ENCODE data around the gene KIR3DL1.
"Not testable (repeated sequence)": the region's sequence is repeated elsewhere in the genome, so short reads cannot be mapped to it uniquely, and the experiment has no call there.

KIR3DL1 gene

GRCh38 chr19:54816251-54816650 lies at the start of gene KIR3DL1:
KIR3DL1 (plus strand) TSS chr19:54816468.
- not testable (repeated sequence) for DNase-seq (ENCODE audit: low read depth in 2 of 3, low spot score in 2 of 3)

- not testable (repeated sequence) for DNase-seq (ENCODE audit: low read depth in 2 of 3, low spot score in 2 of 3)
These were observed 46.6 kb upstream of the KIR3DL1 start, which contains the start of gene KIR2DL1 for GRCh38 chr19:54769646-54770045. KIR2DL1 (plus strand) TSS chr19:54769793; CDS start chr19:54769851, 58 bp downstream.

GRCh38 chr19:54770511-54770910 lies 45.8 kb upstream of the KIR3DL1 start:
- DNase-seq (ENCODE audit: low read depth in 2 of 3, low spot score in 2 of 3) = not testable (repeated sequence)

DNA sequence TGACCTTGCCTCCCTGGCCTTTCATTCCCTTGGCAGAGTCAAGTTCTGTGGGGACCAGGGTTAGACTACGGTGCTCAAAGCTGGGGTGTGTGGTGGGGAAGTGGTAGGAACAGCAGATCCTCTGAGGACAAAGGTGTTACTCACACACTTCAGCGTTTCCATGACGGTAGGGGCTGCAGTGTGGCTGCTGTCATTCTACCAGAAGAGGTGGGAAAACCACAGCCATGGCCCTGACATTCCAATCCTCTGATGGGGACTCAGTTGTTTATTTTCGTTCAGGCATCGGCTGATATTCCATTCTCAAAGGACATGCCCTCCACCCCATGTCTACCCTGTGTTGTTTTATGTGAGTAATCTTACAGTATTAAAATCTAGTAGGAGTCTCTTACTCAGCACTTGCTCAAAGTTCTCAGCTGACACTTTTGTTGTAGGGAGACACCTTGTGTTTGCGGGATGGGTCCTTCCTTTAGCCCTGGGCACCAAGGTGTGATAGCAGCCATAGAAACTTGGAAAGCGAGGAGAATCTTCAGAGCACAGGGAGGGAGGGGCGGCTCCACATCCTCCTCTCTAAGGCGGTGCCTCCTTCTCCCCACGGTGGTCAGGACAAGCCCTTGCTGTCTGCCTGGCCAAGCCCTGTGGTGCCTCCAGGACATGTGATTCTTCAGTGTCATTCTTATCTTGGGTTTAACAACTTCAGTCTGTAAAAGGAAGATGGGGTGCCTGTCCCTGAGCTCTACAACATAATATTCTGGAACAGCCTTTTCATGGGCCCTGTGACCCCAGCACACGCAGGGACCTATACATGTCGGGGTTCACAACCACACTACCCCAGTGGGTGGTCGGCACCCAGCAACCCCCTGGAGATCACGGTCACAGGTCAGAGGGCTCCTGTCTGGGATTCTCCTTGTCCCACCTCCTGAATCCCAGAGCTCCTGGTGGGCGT lies 45.0 kb upstream of the KIR3DL1 start:
- not testable (repeated sequence) for DNase-seq (ENCODE audit: low read depth in 2 of 3, low spot score in 2 of 3)

GRCh38 chr19:54772666-54773065 lies 43.6 kb upstream of the KIR3DL1 start:
- not testable (repeated sequence) for DNase-seq (ENCODE audit: low read depth in 2 of 3, low spot score in 2 of 3)

DNA sequence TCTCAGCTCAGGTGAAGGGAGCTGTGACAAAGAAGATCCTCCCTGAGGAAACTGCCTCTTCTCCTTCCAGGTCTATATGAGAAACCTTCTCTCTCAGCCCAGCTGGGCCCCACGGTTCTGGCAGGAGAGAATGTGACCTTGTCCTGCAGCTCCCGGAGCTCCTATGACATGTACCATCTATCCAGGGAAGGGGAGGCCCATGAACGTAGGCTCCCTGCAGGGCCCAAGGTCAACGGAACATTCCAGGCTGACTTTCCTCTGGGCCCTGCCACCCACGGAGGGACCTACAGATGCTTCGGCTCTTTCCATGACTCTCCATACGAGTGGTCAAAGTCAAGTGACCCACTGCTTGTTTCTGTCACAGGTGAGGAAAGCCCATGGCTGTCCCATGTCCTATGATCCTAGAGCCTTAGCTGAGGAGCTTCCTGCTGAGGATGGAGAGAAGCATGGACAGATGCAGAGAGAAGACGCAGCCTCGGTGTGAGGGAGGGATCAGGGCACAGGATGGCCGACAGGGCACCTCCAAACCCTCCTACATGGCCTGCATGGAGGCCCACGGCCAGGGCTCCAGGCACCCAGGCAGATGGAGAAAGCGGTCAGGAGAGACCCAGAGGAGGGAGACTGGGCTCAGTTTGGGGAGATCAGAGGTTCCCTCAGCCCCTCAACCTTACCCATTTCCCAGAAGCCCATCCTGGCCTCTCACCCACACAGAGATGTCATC lies 41.0 kb upstream of the KIR3DL1 start:
- DNase-seq (ENCODE audit: low read depth in 2 of 3, low spot score in 2 of 3) = not testable (repeated sequence)

- not testable (repeated sequence) for DNase-seq (ENCODE audit: low read depth in 2 of 3, low spot score in 2 of 3)
These were observed 40.4 kb upstream of the KIR3DL1 start for GRCh38 chr19:54775830-54776229.

DNA sequence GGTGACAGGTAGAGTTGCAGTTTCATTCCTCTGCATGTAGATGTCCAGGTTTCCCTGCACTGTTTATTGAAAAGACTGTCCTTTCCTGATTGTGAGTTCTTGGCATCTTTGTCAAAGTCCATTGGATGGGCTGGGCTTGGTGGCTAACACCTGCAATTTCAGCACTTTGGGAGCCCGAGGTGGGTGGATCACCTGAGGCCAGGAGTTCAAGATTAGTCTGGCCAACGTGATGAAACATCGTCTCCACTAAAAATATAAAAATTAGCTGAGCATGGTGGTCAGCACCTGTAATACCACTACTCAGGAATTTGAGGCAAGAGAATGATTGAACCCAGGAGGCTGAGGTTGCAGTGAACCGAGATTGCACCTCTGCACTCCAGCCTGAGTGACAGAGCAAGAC lies 38.4 kb upstream of the KIR3DL1 start:
- DNase-seq (ENCODE audit: low read depth in 2 of 3, low spot score in 2 of 3) = not testable (repeated sequence)

DNA sequence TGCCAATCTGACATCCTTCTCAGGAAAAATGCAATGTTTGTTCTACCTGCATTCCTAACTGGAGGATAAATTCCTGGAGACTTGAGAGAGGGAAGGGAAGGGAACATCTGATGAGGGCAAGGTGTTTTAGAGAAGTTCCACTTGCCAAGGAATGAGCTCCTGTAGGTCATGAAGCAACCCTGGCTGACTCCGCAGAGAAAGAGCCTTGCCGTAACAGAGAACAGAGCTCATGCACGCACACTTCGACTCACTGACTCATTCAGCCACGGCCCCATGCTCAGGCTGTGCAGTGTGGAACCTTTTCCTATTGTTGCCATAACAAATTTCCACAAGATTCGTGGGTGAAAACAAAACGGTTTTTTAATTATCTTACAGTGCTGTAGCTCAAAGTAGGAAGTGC lies 37.4 kb upstream of the KIR3DL1 start:
- DNase-seq (ENCODE audit: low read depth in 2 of 3, low spot score in 2 of 3) = not testable (repeated sequence)

DNA sequence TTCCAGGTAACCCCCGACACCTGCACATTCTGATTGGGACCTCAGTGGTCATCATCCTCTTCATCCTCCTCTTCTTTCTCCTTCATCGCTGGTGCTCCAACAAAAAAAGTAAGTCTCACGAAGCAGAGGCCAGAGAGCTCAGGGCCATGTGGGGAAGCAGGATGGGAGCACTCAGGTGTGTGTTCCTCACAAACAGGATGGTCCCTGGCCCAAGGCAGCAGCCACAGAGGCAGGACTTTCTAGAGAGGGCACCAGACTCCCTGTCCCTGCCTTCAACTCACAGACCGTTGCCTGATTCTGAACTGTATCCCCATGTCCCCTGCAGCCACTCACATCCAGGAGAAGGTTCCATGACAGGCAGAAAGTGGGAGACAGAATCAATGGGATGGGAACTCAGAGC lies 33.4 kb upstream of the KIR3DL1 start:
- not testable (repeated sequence) for DNase-seq (ENCODE audit: low read depth in 2 of 3, low spot score in 2 of 3)

- not testable (repeated sequence) for DNase-seq (ENCODE audit: low read depth in 2 of 3, low spot score in 2 of 3)
These were observed 30.1 kb upstream of the KIR3DL1 start for GRCh38 chr19:54786091-54786723.

DNA sequence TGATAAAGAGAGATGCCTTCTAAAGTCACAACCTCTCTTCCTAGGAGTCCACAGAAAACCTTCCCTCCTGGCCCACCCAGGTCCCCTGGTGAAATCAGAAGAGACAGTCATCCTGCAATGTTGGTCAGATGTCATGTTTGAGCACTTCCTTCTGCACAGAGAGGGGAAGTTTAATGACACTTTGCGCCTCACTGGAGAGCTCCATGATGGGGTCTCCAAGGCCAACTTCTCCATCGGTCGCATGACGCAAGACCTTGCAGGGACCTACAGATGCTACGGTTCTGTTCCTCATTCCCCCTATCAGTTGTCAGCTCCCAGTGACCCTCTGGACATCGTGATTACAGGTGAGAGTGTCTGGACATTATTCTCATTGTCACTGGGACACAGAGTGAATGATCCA lies 28.1 kb upstream of the KIR3DL1 start:
- not testable (repeated sequence) for DNase-seq (ENCODE audit: low read depth in 2 of 3, low spot score in 2 of 3)

DNA sequence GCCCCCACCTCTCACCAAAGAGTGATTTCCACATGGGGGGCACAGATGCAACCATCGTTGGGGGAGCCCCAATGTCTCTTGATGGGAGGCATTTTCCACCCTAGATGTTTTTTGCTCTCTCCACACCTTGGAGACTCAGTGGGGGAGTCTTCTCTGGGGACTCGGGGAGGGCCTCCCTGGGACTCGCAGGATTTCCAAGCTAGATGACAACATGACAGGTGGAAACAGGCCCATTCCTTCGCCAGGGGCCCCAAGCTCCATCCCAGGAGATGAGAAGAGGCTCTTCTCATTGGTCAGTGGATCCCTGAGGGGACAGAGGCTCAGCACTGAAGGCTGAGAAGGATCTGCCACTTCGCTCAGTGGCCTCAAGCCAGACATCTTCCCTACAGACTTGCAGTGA lies 25.6 kb upstream of the KIR3DL1 start:
- no peak for DNase-seq (ENCODE audit: low read depth in 2 of 3, low spot score in 2 of 3)

- DNase-seq (ENCODE audit: low read depth in 2 of 3, low spot score in 2 of 3) = no peak
These were observed 24.8 kb upstream of the KIR3DL1 start for GRCh38 chr19:54791476-54791875.

DNA sequence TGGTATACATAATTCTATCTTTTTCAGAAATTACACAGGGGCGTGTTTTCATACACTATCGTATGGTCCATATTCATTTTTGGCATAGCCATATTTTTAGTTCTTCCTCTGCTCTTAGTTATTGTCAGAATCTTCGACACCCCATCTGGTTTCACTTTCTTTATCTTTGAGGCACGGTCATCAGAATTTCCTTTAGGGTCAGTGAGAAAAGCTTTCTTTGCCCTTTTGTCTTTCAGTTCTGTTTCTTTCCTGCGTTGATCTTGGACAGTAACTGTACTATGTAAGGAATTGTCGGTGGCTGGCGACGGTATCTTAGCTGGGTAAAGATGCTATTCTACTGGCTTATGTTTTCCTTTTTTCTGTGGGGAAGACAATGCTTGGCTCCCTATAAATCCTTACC lies 23.5 kb upstream of the KIR3DL1 start:
- no peak for DNase-seq (ENCODE audit: low read depth in 2 of 3, low spot score in 2 of 3)

- no peak for DNase-seq (ENCODE audit: low read depth in 2 of 3, low spot score in 2 of 3)
These were observed 20.5 kb upstream of the KIR3DL1 start for GRCh38 chr19:54795758-54796157.

- DNase-seq (ENCODE audit: low read depth in 2 of 3, low spot score in 2 of 3) = no peak
These were observed 12.9 kb upstream of the KIR3DL1 start, which contains the start of gene KIR2DL4 for GRCh38 chr19:54803410-54803809. KIR2DL4 (plus strand) TSS chr19:54803610; CDS start chr19:54803652, 42 bp downstream.

GRCh38 chr19:54804101-54804500 lies 12.2 kb upstream of the KIR3DL1 start:
- no peak for DNase-seq (ENCODE audit: low read depth in 2 of 3, low spot score in 2 of 3)

DNA sequence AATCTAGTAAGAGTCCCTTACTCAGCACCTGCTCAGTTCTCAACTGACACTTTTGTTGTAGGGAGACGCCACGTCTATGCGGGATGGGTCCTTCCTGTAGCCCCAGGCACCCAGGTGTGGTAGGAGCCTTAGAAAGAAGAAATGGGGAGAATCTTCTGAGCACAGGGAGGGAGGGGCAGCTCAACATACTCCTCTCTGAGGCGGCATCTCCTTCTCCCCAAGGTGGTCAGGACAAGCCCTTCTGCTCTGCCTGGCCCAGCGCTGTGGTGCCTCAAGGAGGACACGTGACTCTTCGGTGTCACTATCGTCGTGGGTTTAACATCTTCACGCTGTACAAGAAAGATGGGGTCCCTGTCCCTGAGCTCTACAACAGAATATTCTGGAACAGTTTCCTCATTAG lies 11.7 kb upstream of the KIR3DL1 start:
- DNase-seq (ENCODE audit: low read depth in 2 of 3, low spot score in 2 of 3) = no peak

DNA sequence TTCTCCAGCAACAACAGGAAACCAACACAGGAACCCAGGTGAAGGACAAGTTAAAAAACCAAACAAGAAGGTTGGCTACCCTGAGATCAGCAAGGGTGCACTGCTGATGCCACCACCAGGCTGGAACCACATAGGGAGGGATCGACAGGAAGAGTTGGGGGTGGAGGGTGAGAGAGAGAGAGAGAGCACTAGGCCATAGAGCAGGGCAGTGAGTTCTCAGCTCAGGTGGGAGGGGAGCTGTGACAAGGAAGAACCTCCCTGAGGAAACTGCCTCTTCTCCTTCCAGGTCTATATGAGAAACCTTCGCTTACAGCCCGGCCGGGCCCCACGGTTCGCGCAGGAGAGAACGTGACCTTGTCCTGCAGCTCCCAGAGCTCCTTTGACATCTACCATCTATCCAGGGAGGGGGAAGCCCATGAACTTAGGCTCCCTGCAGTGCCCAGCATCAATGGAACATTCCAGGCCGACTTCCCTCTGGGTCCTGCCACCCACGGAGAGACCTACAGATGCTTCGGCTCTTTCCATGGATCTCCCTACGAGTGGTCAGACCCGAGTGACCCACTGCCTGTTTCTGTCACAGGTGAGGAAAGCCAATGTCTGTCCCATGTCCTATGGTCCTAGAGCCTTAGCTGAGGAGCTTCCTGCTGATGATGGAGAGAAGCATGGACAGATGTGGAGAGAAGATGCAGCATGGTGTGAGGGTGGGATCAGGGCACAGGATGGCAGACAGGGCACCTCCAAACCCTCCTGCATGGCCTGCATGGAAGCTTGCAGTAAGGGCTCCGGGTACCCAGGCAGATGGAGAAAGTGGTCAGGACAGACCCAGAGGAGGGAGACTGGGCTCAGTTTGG lies 10.4 kb upstream of the KIR3DL1 start:
- no peak for DNase-seq (ENCODE audit: low read depth in 2 of 3, low spot score in 2 of 3)

GRCh38 chr19:54806516-54806838 lies 9.8 kb upstream of the KIR3DL1 start:
- no peak for DNase-seq (ENCODE audit: low read depth in 2 of 3, low spot score in 2 of 3)
